Epidermal melanocyte (primary cell): ENCODE measurements around the gene CFAP58.
A peak's percentile ranks its signal among the peaks of the same experiment; 100 is the strongest.

ENCODE experiments used
- DNase-seq: peaks from one replicate; pipeline ENCODE4 v3.0.0; 2011; ENCODE audit warnings: low spot score; ENCODE audit not compliant: insufficient read length

The CFAP58 gene

DNA sequence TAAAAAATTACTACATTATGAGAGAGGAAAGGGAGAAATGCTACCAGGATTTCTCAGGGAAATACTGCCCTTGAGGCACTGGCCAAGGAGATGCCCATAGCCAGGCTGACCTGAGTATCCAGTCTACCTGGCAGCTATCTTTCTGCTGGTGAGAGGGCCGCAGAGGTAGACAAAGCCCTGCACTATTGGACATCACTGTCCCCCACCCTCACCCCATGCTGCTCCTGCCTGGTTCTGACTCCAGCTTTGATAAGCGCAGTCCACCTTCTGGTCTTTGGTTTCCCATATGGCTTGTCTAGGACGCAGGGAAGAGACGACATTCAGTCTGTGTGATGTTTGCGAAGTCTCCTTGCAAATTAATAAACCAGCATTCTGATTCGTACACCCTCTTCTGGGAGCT, 19.1 kb upstream of the CFAP58 start:
- no peak for DNase-seq

DNA sequence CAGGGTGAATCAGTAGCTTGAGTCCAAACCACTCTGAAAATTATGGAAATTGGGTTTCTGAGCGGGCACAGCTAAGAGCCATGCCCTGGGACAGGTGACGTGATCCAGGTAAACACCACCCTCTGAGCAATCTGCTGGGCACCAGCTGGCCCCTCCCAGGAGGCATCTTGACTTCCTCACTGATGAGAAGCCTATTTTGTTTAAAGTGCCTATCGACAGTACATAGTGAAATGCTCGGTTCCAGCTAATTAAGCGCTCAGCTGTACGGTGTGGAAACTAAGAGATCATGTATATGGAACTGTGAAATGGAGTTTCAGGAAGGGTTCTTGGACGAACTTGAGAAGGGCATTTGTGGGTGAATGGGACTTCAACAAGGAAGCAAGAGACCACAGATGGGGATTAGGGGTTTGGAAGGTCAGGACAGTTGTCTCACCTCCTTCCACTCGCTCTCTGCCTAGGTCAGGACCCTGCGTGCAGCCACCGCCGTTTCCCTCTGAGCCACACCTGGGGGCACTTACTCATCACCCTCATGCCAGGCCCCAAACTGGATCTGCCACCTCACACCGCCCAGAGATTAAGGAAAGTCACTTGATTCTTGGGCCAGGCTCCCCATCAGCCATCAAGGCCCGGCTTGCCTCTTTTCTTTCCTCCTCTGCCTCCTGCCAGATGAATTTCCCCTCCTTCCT, 18.5 kb upstream of the CFAP58 start:
- DNase-seq = no peak

DNA sequence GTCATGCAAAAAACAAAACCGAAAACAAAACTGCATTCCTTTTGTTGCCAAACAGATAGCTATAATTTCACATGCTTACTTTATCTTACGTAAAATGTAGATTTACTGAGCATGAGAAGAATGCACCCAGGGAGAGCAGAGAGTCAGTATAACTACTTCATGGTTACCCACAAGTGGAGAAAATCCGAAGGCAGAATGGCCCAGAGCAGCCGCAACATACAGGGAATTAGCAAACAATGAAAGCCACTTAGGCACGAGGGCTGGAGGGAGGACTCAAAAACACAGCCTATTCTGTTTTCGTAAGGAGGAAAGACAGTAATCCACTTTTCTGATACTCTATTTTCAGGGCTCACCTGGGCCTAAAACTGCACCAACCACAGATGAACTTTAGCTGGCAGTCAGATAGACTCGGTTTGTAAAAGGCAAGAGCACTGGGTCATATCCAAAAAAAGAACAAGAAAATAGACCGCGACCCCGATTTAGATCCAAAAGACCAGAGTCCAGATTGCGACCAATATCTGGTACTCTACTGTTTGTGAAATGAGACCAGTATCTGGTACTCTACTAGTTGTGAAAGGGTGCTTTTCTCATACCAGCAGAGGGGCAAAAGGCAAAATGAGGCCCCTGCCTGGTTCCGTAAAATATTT, 16.7 kb upstream of the CFAP58 start:
- no peak for DNase-seq

- no peak for DNase-seq
Measured at GRCh38 chr10:104337521-104337984, 16.1 kb upstream of the CFAP58 start.

- peak; percentile 67 for DNase-seq
Measured at GRCh38 chr10:104337985-104338735, 15.5 kb upstream of the CFAP58 start, which contains the start of gene ITPRIP. TSS of gene ITPRIP (minus strand) at chr10:104338465. CDS start at chr10:104316051, 22,414 bp downstream.

GRCh38 chr10:104339469-104340110, 14.0 kb upstream of the CFAP58 start:
- DNase-seq = no peak

- DNase-seq = no peak
Measured at GRCh38 chr10:104340111-104340526, 13.5 kb upstream of the CFAP58 start.

DNA sequence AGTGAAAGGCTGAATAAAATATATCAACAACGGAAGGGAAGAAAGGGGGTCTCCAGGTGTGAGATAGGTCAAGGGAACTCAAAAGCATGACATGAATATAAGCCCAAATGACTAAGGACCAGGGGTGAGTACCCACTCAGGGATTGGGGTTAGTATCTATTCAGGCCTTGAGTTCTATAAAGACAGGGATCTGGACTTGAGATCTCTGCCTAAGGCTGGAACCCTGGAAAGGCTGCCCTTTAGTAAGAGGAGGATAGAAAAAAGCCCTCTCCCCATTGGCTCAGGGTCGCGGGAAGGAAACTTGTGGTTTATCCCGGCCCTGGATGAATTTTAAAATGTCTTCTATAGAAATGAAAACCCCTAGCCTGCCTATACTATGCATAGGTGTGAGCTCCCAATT, 13.0 kb upstream of the CFAP58 start:
- DNase-seq = no peak

- no peak for DNase-seq
Measured at GRCh38 chr10:104342941-104343411, 10.7 kb upstream of the CFAP58 start.

- no peak for DNase-seq
Measured at GRCh38 chr10:104344219-104344618, 9.4 kb upstream of the CFAP58 start.

GRCh38 chr10:104345515-104345914, 8.1 kb upstream of the CFAP58 start:
- DNase-seq = no peak

- DNase-seq = no peak
Measured at GRCh38 chr10:104345941-104346340, 7.7 kb upstream of the CFAP58 start.

- DNase-seq = no peak
Measured at GRCh38 chr10:104347295-104348045, 6.2 kb upstream of the CFAP58 start.

DNA sequence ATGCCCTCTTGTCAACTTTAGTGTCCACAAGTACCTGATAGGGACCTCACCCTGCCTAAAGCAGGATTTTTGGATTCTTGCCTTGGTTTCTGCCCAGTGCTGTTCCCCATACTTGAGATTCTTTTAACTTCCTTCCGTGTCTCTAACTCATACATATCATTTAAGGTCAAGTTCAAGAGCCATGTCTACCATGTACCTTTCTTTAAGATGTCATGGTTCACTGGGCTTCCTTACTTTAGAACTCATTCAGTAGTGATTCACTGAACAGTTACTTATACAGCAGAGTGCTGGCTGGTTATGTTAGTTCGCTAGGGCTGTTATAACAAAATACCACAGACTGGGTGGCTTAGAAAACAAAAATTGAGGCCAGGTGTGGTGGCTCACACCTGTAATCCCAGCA, 5.0 kb upstream of the CFAP58 start:
- DNase-seq = no peak

DNA sequence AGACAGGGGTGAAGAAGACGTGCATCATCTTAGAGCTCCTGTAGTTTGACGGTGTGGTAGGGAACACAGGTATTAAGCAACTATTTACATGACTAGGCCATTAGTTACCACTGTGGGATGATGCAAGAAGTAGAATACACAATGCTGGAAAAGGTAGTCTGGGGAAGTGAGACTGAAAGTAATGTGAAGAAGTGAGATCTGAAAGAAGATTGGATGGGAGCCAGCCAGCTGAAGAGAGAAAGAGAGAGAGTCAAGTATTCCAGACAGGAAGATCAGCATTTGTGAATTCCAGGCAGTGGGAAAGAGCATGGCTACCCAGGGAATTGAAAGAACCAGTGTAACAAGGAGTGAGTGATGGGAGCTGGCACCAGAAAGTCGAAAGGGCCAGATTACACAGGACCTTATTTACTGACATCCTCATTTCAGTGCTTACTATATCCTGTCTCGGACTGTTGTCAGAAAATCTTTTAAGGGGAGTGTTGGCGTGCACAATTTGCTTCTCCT, 4.0 kb upstream of the CFAP58 start:
- DNase-seq = no peak

DNA sequence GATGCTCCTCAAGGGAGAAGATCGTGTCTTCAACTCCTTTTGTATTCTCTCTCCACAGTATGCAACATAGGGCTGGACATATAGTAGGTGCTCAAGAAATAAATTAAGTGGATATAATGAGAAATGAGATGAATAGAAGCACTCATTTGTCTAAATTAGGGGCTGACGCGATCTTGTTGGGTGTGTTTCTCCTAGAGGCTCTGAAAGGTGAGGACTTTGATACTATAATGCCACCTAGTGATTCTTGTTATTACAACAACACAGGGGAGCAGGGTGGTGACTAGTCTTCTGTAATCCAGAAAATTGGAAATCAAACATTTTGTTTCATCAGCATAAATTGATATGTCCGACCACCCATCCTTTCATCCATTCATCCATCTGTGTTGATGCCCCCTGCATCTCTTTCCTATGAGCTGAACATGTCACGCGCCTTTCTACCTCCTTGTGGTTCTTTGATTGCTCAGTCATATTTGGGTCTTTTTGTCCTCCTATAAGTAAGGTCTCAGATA, 3.5 kb upstream of the CFAP58 start:
- peak; percentile 51 for DNase-seq

DNA sequence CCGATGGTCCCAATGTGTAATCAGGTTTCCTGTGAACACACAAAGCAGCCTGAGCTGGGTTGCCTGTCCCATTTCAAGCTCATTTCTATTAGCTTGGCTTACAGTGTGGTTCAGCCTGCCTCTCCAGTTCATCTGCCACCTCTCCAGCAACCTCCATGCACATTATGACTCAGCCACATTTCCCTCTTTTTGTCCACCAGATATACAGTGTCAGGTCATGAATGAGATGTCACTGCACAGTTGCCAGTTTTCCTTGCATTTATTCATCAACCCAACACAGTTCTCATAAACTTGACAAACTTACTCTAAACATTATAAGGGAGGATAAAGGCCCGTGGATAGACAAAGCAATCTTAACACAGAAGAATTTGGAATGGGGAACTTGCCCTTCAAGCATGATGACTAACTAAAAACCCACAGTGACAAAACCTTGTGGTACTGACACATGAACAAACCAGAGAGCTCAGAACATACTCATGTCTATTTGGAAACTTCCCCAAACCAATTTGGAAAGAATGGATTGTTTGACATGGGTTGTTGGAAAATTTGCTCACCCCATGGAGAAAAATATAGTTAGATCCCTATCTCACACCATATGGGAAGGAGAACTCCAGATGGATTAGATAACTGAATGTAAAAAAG, 2.5 kb upstream of the CFAP58 start:
- DNase-seq = no peak

GRCh38 chr10:104351919-104352318, 1.7 kb upstream of the CFAP58 start:
- DNase-seq = no peak

DNA sequence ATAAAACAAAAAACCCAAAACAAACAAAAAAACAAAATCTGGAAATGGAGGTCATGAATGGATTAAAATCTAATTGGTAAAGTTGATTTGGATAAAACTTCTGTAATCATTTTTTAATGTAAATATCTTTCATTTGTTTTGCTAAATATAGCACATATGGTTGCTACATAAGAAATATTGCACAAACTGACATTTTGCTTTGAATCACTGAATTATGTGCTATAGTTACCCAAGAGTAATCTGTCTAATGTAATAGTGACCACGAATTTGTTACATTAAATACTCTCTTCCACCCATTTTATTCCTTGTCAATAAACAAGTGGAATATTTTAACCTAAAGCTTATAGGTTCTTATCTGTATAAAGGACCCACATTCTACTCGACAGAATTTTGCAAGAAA, 6.2 kb downstream of the CFAP58 start:
- DNase-seq = no peak

- DNase-seq = no peak
Measured at GRCh38 chr10:104367904-104368303, 14.3 kb downstream of the CFAP58 start.
